Activated T-helper 17 cell treated with anti-CD3 and anti-CD28 coated beads, Interleukin-2, amount 50 U/mL, for 72 hours (primary cell): ENCODE measurements around the gene CNTRL. TPM values are rescaled to one million over a fixed set of nuclear protein-coding genes. Genes with fewer than 3 reads are reported as not detected.
"Not testable (repeated sequence)": the region's sequence is repeated elsewhere in the genome, so short reads cannot be mapped to it uniquely, and the experiment has no call there.

Experiments
- ATAC-seq: fragments of 150-1000 bp; cut with Tn5 transposase; replicated peaks from 2 replicates; pipeline ENCODE4 v1.10.0; 2021; ENCODE audit warnings: mild to moderate bottlenecking, moderate library complexity
- H3K27ac Mint-ChIP-seq: one replicate; pipeline ENCODE4 v1.8.0; 2022; ENCODE audit warnings: mixed read lengths
- H3K27me3 Mint-ChIP-seq: one replicate; pipeline ENCODE4 v1.8.0; 2022; ENCODE audit warnings: mixed read lengths
- H3K36me3 Mint-ChIP-seq: one replicate; pipeline ENCODE4 v1.8.0; 2022; ENCODE audit warnings: low read depth, mild to moderate bottlenecking, mixed read lengths
- H3K4me1 Mint-ChIP-seq: one replicate; pipeline ENCODE4 v1.8.0; 2022; ENCODE audit warnings: mixed read lengths
- H3K4me3 Mint-ChIP-seq: one replicate; pipeline ENCODE4 v1.8.0; 2022; ENCODE audit warnings: mild to moderate bottlenecking, mixed read lengths
- H3K9me3 Mint-ChIP-seq: one replicate; pipeline ENCODE4 v1.8.0; 2022; ENCODE audit warnings: mixed read lengths
- total RNA-seq, 2 donors: library from RNA; stranded (reverse); gene quantifications; one replicate each; pipeline ENCODE4 v1.2.3, GENCODE V29; 2022

Gene CNTRL
- total RNA-seq, 2 donors from 2014 or later = 58.9 to 65.4 TPM

- H3K9me3 Mint-ChIP-seq = no peaks in the 10 kb centered on the region
- peak overlapping the region; percentile 61 for H3K27ac Mint-ChIP-seq
- ATAC-seq = no peak
- H3K4me3 Mint-ChIP-seq = no peak overlapping the region
- H3K4me1 Mint-ChIP-seq = peaks cover 9% of the 10 kb centered on the region
- H3K36me3 Mint-ChIP-seq = peaks cover 98% of the 10 kb centered on the region
- H3K27me3 Mint-ChIP-seq = no peaks in the 10 kb centered on the region
Measured at GRCh38 chr9:121168052-121168451, 93.3 kb downstream of the CNTRL start.

DNA sequence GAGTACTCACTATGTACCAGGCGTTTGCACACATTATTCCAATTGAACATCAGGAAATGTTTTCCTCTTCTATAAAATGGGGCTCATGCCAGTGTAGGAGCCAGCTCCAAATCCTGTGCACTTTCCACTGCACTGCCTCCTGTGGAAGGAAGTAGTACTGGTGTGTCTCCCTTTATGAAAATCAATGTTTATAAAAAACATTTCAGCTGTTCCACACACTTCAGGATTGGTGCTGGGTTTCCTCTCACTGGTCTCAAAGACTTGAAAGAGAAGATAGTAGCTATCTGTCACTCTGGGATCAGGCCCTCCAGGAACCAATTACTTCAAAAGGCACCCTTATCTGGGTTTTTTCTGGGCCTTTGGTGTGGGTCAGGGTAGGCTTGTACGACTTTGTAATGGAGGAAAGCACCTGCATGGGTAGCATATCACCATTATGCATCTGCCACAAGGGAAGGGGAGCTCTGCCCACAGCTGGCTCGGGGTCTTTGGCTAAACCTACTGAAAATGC, 94.4 kb downstream of the CNTRL start:
- H3K36me3 Mint-ChIP-seq = peaks cover 98% of the 10 kb centered on the region
- H3K4me3 Mint-ChIP-seq = no peak overlapping the region
- peak; percentile 24 for ATAC-seq
- H3K27me3 Mint-ChIP-seq = no peaks in the 10 kb centered on the region
- H3K9me3 Mint-ChIP-seq = no peaks in the 10 kb centered on the region
- peak overlapping the region; percentile 62 for H3K27ac Mint-ChIP-seq
- peaks cover 9% of the 10 kb centered on the region for H3K4me1 Mint-ChIP-seq

DNA sequence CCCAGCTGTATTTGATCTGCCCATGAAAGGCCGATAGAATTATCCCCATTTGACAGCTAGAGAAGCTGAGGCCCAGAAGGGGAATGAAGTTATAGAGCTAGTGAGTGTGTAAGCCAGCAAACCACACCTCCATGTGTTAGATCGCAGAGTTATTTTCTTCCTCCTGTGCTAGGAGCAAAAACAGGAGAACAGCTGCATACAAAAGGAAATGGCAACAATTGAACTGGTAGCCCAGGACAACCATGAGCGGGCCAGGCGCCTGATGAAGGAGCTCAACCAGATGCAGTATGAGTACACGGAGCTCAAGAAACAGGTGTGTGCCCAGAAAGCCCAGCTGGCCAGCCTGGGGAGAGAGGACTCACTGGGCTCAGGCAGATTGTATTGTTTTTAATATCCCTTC, 96.5 kb downstream of the CNTRL start:
- H3K27ac Mint-ChIP-seq = peak overlapping the region; percentile 52

GRCh38 chr9:121172726-121173487, 98.2 kb downstream of the CNTRL start:
- Mint-ChIP-seq H3K27ac (peak overlapping the region; percentile 41), H3K9me3 (no peaks in the 10 kb centered on the region), H3K4me1 (peaks cover 7% of the 10 kb centered on the region), H3K36me3 (peaks cover 100% of the 10 kb centered on the region), H3K27me3 (no peaks in the 10 kb centered on the region), H3K4me3 (no peak overlapping the region)
- ATAC-seq = no peak

More for the DNA sequence above, 96.5 kb downstream of the CNTRL start:
- no peak overlapping the region for H3K4me3 Mint-ChIP-seq
- no peaks in the 10 kb centered on the region for H3K9me3 Mint-ChIP-seq
- peaks cover 100% of the 10 kb centered on the region for H3K36me3 Mint-ChIP-seq
- peaks cover 9% of the 10 kb centered on the region for H3K4me1 Mint-ChIP-seq
- no peaks in the 10 kb centered on the region for H3K27me3 Mint-ChIP-seq
- no peak for ATAC-seq

- Mint-ChIP-seq H3K9me3 (no peaks in the 10 kb centered on the region), H3K36me3 (peaks cover 100% of the 10 kb centered on the region), H3K4me1 (peaks cover 5% of the 10 kb centered on the region), H3K4me3 (no peak overlapping the region), H3K27ac (peak overlapping the region; percentile 41), H3K27me3 (no peaks in the 10 kb centered on the region)
- no peak for ATAC-seq
Measured at GRCh38 chr9:121173501-121173900, 98.7 kb downstream of the CNTRL start.

DNA sequence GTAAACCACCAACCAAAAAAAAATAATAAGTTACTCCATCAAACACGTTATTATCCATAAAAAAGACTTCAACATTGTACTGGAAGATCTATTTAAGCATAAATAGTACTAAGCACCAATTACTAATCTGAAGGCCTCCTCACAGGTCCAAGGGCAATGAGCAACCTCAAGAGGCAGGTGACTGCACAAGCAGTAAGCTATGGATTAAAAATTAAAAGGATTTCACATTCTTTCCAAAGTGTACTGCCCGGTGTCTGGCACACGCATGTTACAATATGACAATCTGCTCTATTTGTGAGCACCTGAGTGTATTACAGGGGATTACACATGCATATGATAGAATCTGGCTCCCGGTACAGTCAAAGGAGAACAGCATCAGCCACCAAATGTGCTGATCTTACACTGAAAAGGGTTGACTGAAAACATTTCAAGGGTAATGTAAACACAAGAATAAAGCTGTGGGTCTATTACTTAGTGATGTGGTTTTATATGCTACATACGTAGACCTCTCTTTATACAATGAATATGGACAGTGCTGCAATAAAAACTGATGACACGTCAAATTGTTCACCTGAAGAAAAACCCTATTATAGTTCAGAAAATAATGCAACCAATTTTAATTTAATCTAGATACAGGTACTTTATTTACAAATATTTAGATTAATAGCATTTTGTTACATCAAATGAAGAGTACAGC, 104.1 kb downstream of the CNTRL start:
- peak overlapping the region; percentile 62 for H3K27ac Mint-ChIP-seq
- no peak for ATAC-seq
- H3K4me1 Mint-ChIP-seq = peaks cover 4% of the 10 kb centered on the region
- H3K36me3 Mint-ChIP-seq = peaks cover 100% of the 10 kb centered on the region
- H3K4me3 Mint-ChIP-seq = no peak overlapping the region
- H3K27me3 Mint-ChIP-seq = no peaks in the 10 kb centered on the region
- H3K9me3 Mint-ChIP-seq = no peaks in the 10 kb centered on the region

DNA sequence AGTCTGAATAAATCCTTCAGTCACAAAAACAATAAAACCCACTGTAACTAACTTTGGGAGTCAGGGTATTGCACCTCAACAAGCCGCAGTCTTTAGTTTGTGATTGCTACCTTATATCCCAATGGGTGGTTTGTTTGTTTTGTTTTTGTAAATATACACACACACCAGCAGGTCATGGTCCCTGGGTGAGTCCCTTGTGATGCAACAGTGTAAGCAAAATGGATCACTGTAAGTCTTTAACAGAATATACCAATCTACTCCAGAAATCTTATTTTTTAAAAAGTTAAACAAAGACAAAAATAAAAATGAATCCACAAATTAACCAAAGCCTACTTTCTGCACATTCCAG, 104.6 kb downstream of the CNTRL start:
- H3K36me3 Mint-ChIP-seq = peaks cover 100% of the 10 kb centered on the region
- not testable (repeated sequence) for H3K4me3 Mint-ChIP-seq, H3K9me3 Mint-ChIP-seq, H3K4me1 Mint-ChIP-seq, H3K27ac Mint-ChIP-seq, H3K27me3 Mint-ChIP-seq, ATAC-seq

GRCh38 chr9:121179930-121180681, 105.4 kb downstream of the CNTRL start:
- H3K9me3 Mint-ChIP-seq = no peaks in the 10 kb centered on the region
- no peak overlapping the region for H3K4me3 Mint-ChIP-seq
- peaks cover 9% of the 10 kb centered on the region for H3K4me1 Mint-ChIP-seq
- peaks cover 100% of the 10 kb centered on the region for H3K36me3 Mint-ChIP-seq
- H3K27me3 Mint-ChIP-seq = no peaks in the 10 kb centered on the region
- ATAC-seq = no peak
- H3K27ac Mint-ChIP-seq = peak overlapping the region; percentile 87

DNA sequence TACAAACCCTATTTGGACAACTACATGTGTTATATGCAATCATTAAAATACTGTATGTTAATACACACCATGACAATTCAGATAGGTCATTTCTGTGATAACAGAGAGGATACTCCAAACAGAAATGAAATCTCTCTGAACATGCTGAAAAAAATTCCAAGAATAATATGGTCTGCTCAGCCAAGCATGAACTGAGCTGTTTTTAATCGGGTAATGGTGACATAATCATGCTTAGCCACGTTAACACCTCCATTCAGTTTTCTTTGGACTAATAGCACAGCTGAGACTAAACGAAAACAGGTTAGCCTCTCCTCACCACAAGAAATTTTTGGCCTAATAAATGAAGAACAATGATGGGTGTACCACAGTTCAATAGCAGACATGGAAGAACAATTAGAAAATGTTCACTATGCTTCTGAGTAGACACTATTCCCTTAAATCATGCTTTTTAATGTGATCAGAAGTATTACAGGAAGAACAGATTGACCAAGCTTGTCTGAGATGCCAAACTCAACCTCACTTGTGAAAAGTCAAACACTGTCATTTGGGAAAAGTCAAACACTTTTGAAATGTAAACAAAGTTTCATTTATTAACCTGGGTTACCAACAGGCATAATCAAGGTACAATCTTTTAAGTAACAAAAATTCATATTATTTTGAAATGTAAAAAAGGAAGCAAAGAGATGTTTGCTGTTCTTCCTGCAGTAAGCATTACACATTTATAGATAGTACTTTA, 107.5 kb downstream of the CNTRL start:
- ATAC-seq = no peak
- H3K36me3 Mint-ChIP-seq = peaks cover 98% of the 10 kb centered on the region
- peaks cover 25% of the 10 kb centered on the region for H3K4me1 Mint-ChIP-seq
- H3K27me3 Mint-ChIP-seq = no peaks in the 10 kb centered on the region
- peak overlapping the region; percentile 16 for H3K27ac Mint-ChIP-seq
- H3K9me3 Mint-ChIP-seq = no peaks in the 10 kb centered on the region
- no peak overlapping the region for H3K4me3 Mint-ChIP-seq

- Mint-ChIP-seq H3K27ac (peak overlapping the region; percentile 88), H3K9me3 (no peaks in the 10 kb centered on the region), H3K4me1 (peaks cover 25% of the 10 kb centered on the region), H3K4me3 (no peak overlapping the region), H3K36me3 (peaks cover 98% of the 10 kb centered on the region), H3K27me3 (no peaks in the 10 kb centered on the region)
- no peak for ATAC-seq
Measured at GRCh38 chr9:121182989-121183388, 108.2 kb downstream of the CNTRL start.

DNA sequence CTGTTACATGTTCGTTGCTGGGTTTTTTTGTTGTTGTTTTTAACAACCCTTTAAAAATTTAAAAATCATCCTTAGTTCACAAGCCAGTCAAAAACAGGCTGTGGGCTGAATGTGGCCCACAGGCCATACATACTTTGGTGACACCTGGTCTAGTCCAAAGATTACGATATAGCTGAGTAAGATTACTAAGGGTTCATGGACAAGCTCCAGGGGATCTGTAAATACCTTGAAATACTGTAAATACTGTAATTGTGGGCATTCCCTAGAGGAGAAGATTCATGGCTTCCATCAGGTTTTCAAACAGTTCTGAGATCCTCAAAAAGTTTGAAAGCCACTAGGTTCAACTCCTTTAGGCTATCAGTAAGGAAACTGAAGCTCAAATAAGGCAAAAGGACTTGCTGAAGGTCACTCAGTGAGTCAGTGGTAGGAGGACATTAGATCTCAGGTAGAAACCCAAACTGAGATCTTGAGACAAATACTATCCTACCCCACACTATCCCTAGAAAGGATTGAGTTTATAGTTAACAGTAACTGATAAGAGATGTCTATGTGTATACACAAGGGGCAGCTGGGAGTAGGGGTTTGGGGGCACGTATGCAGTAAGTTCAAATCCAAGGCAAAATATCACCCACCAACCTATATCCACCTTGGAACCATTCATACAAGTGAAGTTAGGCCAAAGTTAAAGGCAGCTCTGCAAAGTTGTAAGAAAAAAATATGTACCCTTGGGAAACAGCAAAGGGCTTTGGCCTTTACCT, 109.1 kb downstream of the CNTRL start:
- H3K27ac Mint-ChIP-seq = peak overlapping the region; percentile 88
- H3K9me3 Mint-ChIP-seq = no peaks in the 10 kb centered on the region
- no peaks in the 10 kb centered on the region for H3K27me3 Mint-ChIP-seq
- no peak overlapping the region for H3K4me3 Mint-ChIP-seq
- peaks cover 97% of the 10 kb centered on the region for H3K36me3 Mint-ChIP-seq
- H3K4me1 Mint-ChIP-seq = peaks cover 25% of the 10 kb centered on the region
- no peak for ATAC-seq

DNA sequence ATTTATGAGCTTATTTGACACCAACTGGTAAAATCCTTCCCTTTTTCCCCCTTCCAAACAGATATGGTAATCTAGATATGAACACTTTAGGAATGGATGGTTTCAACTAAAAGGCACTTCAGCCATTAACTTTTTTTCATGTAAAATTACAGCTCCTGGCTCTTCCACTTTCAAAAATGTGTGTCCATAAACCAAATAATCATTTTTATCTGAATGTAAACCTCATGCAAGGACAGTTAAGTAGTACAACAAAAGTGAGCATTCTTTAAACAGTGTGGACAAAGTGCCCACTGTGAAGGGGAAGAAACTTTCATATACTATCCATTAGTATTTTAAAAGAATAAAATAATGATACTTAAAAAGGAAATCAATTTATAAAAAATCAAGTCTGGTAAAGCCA, 109.7 kb downstream of the CNTRL start:
- peak overlapping the region; percentile 88 for H3K27ac Mint-ChIP-seq
- H3K36me3 Mint-ChIP-seq = peaks cover 97% of the 10 kb centered on the region
- peaks cover 25% of the 10 kb centered on the region for H3K4me1 Mint-ChIP-seq
- no peak for ATAC-seq
- no peaks in the 10 kb centered on the region for H3K27me3 Mint-ChIP-seq
- H3K4me3 Mint-ChIP-seq = no peak overlapping the region
- H3K9me3 Mint-ChIP-seq = no peaks in the 10 kb centered on the region

DNA sequence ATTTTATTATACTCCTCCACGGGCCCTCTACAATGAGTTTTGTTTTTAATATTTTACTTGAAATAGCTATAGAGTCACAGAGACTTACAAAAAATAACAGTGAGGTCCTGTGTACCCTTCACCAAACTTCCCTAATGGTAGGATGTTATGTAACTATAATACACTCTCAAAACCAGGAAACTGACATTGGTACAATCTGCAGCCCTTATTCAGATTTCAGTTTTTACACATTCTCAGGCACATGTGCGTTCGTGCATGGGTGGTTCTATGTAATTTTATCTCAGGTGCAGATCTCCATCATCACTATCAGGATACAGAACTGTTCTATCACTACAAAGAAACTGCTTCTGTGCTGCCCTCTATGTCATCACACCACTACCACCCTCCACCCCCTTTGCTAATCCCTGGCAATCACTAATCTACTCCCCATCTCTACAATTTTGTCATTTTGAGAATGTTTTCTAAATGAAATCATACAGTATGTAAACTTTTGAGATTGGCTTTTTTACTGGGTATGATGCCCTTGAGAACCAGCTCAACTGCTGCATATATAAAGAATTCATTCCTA, 110.5 kb downstream of the CNTRL start:
- H3K4me1 Mint-ChIP-seq = peaks cover 25% of the 10 kb centered on the region
- no peaks in the 10 kb centered on the region for H3K9me3 Mint-ChIP-seq
- H3K36me3 Mint-ChIP-seq = peaks cover 95% of the 10 kb centered on the region
- peak overlapping the region; percentile 63 for H3K27ac Mint-ChIP-seq
- peak overlapping the region; percentile 28 for H3K4me3 Mint-ChIP-seq
- ATAC-seq = peak; percentile 66
- H3K27me3 Mint-ChIP-seq = no peaks in the 10 kb centered on the region
